Vagina (tissue), 2 donors: ENCODE data around the gene RPL15.

Experiments used
- CTCF ChIP-seq, 3 experiments: fragments of 450-650 bp in 2 of 3; fragments of 200-600 bp in 1 of 3; sonication (generic) in 1 of 3; IDR thresholded peaks; one replicate each; pipeline ENCODE4 v1.5.1; 2017 to 2019; ENCODE audit warnings: antibody characterized with exemption in 3 of 3, mild to moderate bottlenecking in 2 of 3, moderate library complexity in 2 of 3
- POLR2A ChIP-seq, 2 donors: fragments of 450-650 bp; IDR thresholded peaks; one replicate each; pipeline ENCODE4 v1.6.1; 2017; ENCODE audit warnings: antibody characterized with exemption in 2 of 2, mild to moderate bottlenecking in 2 of 2, moderate library complexity in 2 of 2
- POLR2AphosphoS5 ChIP-seq, 2 donors: sonication (generic); formaldehyde crosslinking; IDR thresholded peaks; one replicate each; pipeline ENCODE4 v1.9.0; 2017; ENCODE audit warnings: antibody characterized with exemption in 2 of 2, mild to moderate bottlenecking in 2 of 2, low read depth in 1 of 2; ENCODE audit not compliant: insufficient read depth in 1 of 2

- TF ChIP-seq CTCF (IDR thresholded peaks at IDR 0.05) (no peak), POLR2A (IDR thresholded peaks at IDR 0.05) (no peak), POLR2AphosphoS5 (IDR thresholded peaks at IDR 0.05; ENCODE audit: insufficient read depth in 1 of 2, low read depth in 1 of 2) (no peak)
Measured at GRCh38 chr3:23900744-23901143, 16.2 kb upstream of the RPL15 start.
